Measurements from ENCODE around the gene CEP290. TPM values are rescaled to one million over a fixed set of nuclear protein-coding genes. Genes with fewer than 3 reads are reported as not detected.

The CEP290 gene
- total RNA-seq, 1 donor from 2014 or later = 8.1 TPM

GRCh38 chr12:88127099-88127498 lies 14.8 kb downstream of the CEP290 start:
- TF ChIP-seq CTCF (IDR thresholded peaks at IDR 0.05; ENCODE audit: borderline replicate concordance) = no peak
- intact Hi-C loops (cut with micrococcal nuclease) = no loop called here
- no peak for DNase-seq
- H3K27me3 ChIP-seq (ENCODE audit: low read depth) = no peaks in the 10 kb centered on the region
- H3K9me3 ChIP-seq (replicated peaks) = no peaks in the 10 kb centered on the region
- H3K36me3 ChIP-seq = peaks cover 59% of the 10 kb centered on the region
- H3K4me3 ChIP-seq = no peak overlapping the region
- no peak overlapping the region for H3K27ac ChIP-seq (replicated peaks)
- H3K4me1 ChIP-seq = no peaks in the 10 kb centered on the region

GRCh38 chr12:88122666-88123065 lies 19.2 kb downstream of the CEP290 start:
- no peak for TF ChIP-seq CTCF (IDR thresholded peaks at IDR 0.05; ENCODE audit: borderline replicate concordance)
- Histone ChIP-seq H3K9me3 (replicated peaks) (no peaks in the 10 kb centered on the region), H3K36me3 (peaks cover 65% of the 10 kb centered on the region), H3K4me1 (no peaks in the 10 kb centered on the region), H3K27ac (replicated peaks) (no peak overlapping the region), H3K4me3 (no peak overlapping the region), H3K27me3 (ENCODE audit: low read depth) (no peaks in the 10 kb centered on the region)
- intact Hi-C loops (cut with micrococcal nuclease) = no loop called here
- DNase-seq = no peak

GRCh38 chr12:88113871-88114270 lies 28.0 kb downstream of the CEP290 start:
- H3K4me1 ChIP-seq = no peaks in the 10 kb centered on the region
- no peaks in the 10 kb centered on the region for H3K9me3 ChIP-seq (replicated peaks)
- DNase-seq = no peak
- TF ChIP-seq CTCF (IDR thresholded peaks at IDR 0.05; ENCODE audit: borderline replicate concordance) = no peak
- no peak overlapping the region for H3K4me3 ChIP-seq
- intact Hi-C loops (cut with micrococcal nuclease) = no loop called here
- peaks cover 75% of the 10 kb centered on the region for H3K36me3 ChIP-seq
- no peak overlapping the region for H3K27ac ChIP-seq (replicated peaks)
- H3K27me3 ChIP-seq (ENCODE audit: low read depth) = no peaks in the 10 kb centered on the region

GRCh38 chr12:88111074-88111652 lies 30.7 kb downstream of the CEP290 start:
- peak; percentile 55 for TF ChIP-seq CTCF (IDR thresholded peaks at IDR 0.05; ENCODE audit: borderline replicate concordance)
- no peaks in the 10 kb centered on the region for H3K4me1 ChIP-seq
- DNase-seq = no peak
- no peaks in the 10 kb centered on the region for H3K27me3 ChIP-seq (ENCODE audit: low read depth)
- H3K4me3 ChIP-seq = peak overlapping the region; percentile 40
- no peak overlapping the region for H3K27ac ChIP-seq (replicated peaks)
- intact Hi-C loops (cut with micrococcal nuclease) = no loop called here
- no peaks in the 10 kb centered on the region for H3K9me3 ChIP-seq (replicated peaks)
- H3K36me3 ChIP-seq = peaks cover 73% of the 10 kb centered on the region

GRCh38 chr12:88108021-88108420 lies 33.9 kb downstream of the CEP290 start:
- H3K36me3 ChIP-seq = peaks cover 63% of the 10 kb centered on the region
- no peak overlapping the region for H3K4me3 ChIP-seq
- DNase-seq = no peak
- H3K27me3 ChIP-seq (ENCODE audit: low read depth) = no peaks in the 10 kb centered on the region
- no peaks in the 10 kb centered on the region for H3K4me1 ChIP-seq
- H3K27ac ChIP-seq (replicated peaks) = no peak overlapping the region
- intact Hi-C loops (cut with micrococcal nuclease) = no loop called here
- TF ChIP-seq CTCF (IDR thresholded peaks at IDR 0.05; ENCODE audit: borderline replicate concordance) = no peak
- H3K9me3 ChIP-seq (replicated peaks) = no peaks in the 10 kb centered on the region

Data from left ventricle myocardium inferior (tissue), 1 donor.